ENCODE data around the gene CXCR5.

CXCR5 gene

DNA sequence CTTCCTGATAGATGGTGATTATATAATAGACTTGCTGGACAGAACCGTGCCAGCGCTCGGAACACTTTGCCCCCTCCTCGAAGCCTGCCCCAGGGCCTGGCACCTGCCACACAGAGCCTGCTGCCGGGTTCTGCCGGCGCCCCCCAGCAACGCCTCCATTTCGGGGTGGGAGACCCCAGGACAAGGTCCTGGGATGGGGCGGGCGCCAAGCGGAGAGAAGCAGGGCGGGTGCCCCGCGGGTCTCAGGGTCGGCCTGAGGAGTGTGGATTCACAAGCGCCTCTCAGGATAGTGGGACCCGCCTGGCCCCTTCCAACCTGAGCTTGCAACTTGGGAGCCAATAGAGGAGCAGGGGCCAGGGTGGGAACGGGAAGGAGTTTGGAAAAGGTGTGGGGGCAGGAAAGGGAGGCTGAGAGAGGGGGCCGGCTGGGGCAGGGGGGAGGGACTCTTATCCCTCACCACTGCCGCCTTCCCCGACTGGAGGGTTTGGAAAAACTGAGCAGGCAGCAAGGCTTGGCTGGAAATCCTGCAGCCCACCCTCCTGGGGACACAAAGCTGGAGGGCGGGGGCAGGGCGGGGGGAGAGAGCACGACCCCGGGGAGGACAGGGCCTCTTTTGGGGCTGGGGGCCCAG lies 45.3 kb downstream of the CXCR5 start:
- no peak for DNase-seq (ENCODE audit: low read depth)
- TF ChIP-seq, protein P1, sequence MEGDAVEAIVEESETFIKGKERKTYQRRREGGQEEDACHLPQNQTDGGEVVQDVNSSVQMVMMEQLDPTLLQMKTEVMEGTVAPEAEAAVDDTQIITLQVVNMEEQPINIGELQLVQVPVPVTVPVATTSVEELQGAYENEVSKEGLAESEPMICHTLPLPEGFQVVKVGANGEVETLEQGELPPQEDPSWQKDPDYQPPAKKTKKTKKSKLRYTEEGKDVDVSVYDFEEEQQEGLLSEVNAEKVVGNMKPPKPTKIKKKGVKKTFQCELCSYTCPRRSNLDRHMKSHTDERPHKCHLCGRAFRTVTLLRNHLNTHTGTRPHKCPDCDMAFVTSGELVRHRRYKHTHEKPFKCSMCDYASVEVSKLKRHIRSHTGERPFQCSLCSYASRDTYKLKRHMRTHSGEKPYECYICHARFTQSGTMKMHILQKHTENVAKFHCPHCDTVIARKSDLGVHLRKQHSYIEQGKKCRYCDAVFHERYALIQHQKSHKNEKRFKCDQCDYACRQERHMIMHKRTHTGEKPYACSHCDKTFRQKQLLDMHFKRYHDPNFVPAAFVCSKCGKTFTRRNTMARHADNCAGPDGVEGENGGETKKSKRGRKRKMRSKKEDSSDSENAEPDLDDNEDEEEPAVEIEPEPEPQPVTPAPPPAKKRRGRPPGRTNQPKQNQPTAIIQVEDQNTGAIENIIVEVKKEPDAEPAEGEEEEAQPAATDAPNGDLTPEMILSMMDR (IDR thresholded peaks at IDR 0.05; ENCODE audit: insufficient read depth, low read depth, low read length, missing control alignments): no peak
- H3K4me3 ChIP-seq (ENCODE audit: low read depth, low read length): peak overlapping the region; percentile 72

GRCh38 chr11:118929501-118930093 lies 45.9 kb downstream of the CXCR5 start:
- TF ChIP-seq, protein P1 (IDR thresholded peaks at IDR 0.05; ENCODE audit: insufficient read depth, low read depth, low read length, missing control alignments): no peak
- peak; percentile 70 for DNase-seq (ENCODE audit: low read depth)
- H3K4me3 ChIP-seq (ENCODE audit: low read depth, low read length): peak overlapping the region; percentile 72

DNA sequence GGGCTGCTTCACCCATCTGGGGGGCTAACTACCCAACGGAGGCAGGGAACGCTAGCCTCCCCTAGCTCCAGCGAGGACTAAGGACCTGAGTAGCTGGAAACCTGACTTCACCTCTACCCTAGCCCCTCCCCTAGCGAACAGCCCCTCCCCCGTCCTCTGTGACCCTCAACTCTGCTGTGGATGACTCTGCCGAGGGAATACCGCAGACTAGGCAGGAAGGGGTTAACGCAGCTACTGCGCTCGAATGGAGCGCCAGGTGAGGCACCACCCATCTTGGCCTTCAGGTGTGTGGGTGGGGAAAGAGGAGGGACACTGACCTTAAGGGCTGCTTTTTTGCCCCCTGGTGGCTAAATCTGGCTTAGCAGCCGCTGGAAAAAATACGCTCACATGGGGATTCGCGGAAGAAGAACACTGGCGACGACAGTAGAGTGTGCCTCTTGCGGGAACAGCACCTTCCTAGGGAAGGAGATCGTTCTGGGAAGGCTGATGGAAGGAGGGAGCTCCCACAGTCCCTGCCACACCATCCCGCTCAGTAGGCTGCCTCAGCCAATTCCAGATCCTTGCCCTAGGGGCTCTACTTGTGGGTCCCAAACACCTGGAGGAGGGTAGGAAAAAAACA lies 46.5 kb downstream of the CXCR5 start:
- peak overlapping the region; percentile 72 for H3K4me3 ChIP-seq (ENCODE audit: low read depth, low read length)
- TF ChIP-seq, protein P1 (IDR thresholded peaks at IDR 0.05; ENCODE audit: insufficient read depth, low read depth, low read length, missing control alignments): peak; percentile 93
- DNase-seq (ENCODE audit: low read depth): peak; percentile 88

DNA sequence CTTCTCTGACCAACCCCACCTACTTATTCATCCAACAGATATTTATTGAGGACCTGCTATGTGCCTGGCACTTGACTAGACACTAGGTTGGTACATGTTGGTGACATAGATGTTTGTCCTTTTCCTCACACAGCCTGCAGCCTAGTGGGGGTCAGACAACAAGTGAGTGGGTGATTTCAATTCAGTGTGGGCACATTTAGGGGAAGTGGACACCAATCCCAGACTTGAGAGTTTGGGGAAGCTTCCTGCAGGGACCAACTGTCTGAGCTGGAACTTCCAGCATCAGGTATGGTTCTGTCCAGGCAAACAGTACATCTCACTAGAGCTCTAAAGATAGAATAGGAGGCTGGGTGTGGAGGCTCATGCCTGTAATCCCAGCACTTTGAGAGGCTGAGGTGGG lies 47.9 kb downstream of the CXCR5 start:
- TF ChIP-seq, protein P1 (IDR thresholded peaks at IDR 0.05; ENCODE audit: insufficient read depth, low read depth, low read length, missing control alignments): no peak
- DNase-seq (ENCODE audit: low read depth): no peak
- H3K4me3 ChIP-seq (ENCODE audit: low read depth, low read length): no peak overlapping the region

DNA sequence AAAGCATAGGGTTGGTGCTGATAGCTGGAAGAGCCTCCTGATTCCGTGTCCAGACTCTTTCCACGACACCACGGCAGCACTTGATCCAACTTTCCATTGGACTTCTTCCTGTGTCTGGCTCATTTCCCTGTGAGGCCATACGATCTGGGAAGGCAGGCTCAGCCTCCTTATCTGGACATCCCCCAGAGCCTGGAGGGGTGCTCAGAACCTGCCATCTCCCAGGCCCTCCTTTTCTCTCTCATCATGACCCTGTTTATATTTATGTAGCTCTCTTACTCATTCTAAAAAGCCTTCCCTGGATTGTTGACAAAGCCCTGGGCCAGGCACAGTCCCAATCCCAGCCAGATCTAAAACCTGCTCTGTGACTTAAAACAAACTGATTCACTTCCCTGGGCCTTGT lies 49.8 kb downstream of the CXCR5 start:
- no peak for DNase-seq (ENCODE audit: low read depth)
- H3K4me3 ChIP-seq (ENCODE audit: low read depth, low read length): no peak overlapping the region
- TF ChIP-seq, protein P1 (IDR thresholded peaks at IDR 0.05; ENCODE audit: insufficient read depth, low read depth, low read length, missing control alignments): no peak

GRCh38 chr11:118935376-118935775 lies 51.7 kb downstream of the CXCR5 start:
- DNase-seq (ENCODE audit: low read depth): no peak
- H3K4me3 ChIP-seq (ENCODE audit: low read depth, low read length): no peak overlapping the region
- TF ChIP-seq, protein P1 (IDR thresholded peaks at IDR 0.05; ENCODE audit: insufficient read depth, low read depth, low read length, missing control alignments): no peak

All from GM12865 (cell line).